ENCODE data around the gene KRT75. TPM values are rescaled to one million over a fixed set of nuclear protein-coding genes. Genes with fewer than 3 reads are reported as not detected.

The KRT75 gene
- total and polyA plus RNA-seq, 2 experiments from 2014 or later: not detected

DNA sequence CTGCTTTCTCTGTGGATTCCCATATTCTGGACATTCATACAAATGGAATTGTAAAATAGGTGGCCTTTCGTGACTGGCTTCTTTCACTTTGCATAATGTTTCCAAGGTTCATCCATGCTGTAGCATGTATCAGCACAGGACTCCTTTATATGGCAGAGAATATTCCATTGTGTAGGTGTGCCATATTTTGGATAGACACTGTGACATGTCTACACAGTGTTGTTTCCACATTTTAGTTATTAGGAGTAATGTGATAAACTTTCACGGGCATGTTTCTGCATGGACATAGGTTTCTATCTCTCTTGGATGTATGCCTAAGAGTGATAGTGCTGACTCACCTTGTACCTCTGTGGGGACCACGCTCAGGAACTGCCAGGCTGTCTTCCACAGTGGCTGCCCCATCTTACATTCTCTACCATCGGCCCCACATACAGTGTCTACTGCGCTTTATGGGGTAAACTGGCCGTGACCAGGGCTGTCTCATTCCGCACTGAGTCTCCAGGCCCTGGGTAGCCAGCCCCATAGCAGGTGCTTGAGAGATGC, 41.6 kb downstream of the KRT75 start:
- no peaks in the 10 kb centered on the region for H3K4me1 ChIP-seq (ENCODE audit: low read depth)
- TF ChIP-seq, protein P1, sequence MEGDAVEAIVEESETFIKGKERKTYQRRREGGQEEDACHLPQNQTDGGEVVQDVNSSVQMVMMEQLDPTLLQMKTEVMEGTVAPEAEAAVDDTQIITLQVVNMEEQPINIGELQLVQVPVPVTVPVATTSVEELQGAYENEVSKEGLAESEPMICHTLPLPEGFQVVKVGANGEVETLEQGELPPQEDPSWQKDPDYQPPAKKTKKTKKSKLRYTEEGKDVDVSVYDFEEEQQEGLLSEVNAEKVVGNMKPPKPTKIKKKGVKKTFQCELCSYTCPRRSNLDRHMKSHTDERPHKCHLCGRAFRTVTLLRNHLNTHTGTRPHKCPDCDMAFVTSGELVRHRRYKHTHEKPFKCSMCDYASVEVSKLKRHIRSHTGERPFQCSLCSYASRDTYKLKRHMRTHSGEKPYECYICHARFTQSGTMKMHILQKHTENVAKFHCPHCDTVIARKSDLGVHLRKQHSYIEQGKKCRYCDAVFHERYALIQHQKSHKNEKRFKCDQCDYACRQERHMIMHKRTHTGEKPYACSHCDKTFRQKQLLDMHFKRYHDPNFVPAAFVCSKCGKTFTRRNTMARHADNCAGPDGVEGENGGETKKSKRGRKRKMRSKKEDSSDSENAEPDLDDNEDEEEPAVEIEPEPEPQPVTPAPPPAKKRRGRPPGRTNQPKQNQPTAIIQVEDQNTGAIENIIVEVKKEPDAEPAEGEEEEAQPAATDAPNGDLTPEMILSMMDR (IDR thresholded peaks at IDR 0.05; ENCODE audit: low read depth, low read length): no peak
- no peak overlapping the region for H3K27ac ChIP-seq
- H3K36me3 ChIP-seq: no peaks in the 10 kb centered on the region
- H3K27me3 ChIP-seq: peaks cover 54% of the 10 kb centered on the region
- H3K4me3 ChIP-seq: no peak overlapping the region
- no peak for DNase-seq (ENCODE audit: low read depth in 1 of 2, low spot score in 1 of 2)
- H3K9me3 ChIP-seq (ENCODE audit: low read depth): no peaks in the 10 kb centered on the region

DNA sequence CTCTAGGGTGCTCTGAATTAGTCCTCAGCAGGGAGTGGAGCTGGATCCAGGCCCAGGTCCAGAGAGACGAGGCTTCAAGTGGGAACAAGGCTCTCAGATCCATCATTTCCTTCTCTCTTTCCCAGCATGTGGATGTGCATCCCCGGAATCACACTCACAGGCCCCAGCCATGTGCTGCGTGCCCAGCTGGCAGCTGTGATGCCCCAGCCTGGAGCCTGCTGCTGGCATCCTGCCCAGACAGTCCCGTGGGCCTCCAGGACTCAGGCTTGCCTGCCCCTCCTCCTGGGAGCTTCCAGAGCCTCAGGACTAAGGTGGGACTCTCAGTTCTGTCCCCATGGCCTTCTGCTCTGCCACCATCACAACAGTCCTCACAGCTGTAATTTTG, 42.6 kb downstream of the KRT75 start:
- Histone ChIP-seq H3K4me3 (no peak overlapping the region), H3K9me3 (ENCODE audit: low read depth) (no peaks in the 10 kb centered on the region), H3K36me3 (no peaks in the 10 kb centered on the region), H3K4me1 (ENCODE audit: low read depth) (no peaks in the 10 kb centered on the region), H3K27ac (no peak overlapping the region), H3K27me3 (peaks cover 56% of the 10 kb centered on the region)
- DNase-seq (ENCODE audit: low read depth in 1 of 2, low spot score in 1 of 2): peak in 1 of 2 donors; percentile 20
- TF ChIP-seq, protein P1 (IDR thresholded peaks at IDR 0.05; ENCODE audit: low read depth, low read length): no peak

DNA sequence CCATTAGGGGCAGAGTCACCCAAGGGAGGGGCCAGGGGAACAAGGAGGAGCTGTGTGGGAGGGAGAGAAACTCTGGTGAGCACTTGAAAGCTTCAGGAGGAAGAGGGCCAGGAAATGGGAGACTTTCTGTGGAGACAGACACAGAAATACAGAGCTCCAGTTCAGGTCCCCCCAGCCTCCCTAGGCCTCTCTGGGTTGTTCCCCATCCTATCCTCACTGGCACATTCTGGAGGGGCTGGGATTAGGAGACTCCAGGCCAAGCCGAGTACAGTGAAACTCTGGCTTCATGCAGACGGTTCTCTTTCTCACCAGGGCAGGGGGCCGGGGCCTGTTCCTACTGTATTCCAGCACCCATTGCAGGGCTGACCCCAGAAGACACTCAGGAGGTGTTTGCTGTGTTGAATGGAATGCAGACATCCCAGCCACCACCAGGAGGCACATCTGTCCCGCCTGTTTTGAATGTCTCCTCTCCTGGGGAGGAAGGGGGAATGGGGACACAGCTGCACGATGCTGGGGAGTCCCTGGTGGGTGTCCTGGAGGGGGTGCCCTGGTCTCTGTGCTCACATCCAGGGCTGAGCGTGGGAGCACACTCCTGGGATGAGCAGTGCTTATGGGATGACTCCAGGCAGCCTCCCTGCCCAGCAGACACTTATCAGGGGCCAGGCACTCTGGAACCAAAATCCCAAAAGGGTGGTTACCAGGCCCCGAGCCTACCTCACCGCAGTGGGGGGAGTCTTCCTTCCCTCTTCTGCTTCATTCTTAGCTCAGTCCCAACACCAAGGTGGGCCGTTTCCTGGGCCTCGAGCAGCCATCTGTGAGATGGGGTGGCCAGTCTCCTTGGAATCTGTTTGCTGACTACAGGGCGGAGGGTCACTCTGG, 43.2 kb downstream of the KRT75 start:
- peak; percentile 8 to 50 for DNase-seq (ENCODE audit: low read depth in 1 of 2, low spot score in 1 of 2)
- Histone ChIP-seq H3K36me3 (no peaks in the 10 kb centered on the region), H3K9me3 (ENCODE audit: low read depth) (no peaks in the 10 kb centered on the region), H3K27ac (no peak overlapping the region), H3K27me3 (peaks cover 56% of the 10 kb centered on the region), H3K4me3 (no peak overlapping the region), H3K4me1 (ENCODE audit: low read depth) (no peaks in the 10 kb centered on the region)
- TF ChIP-seq, protein P1 (IDR thresholded peaks at IDR 0.05; ENCODE audit: low read depth, low read length): peak; percentile 78

GRCh38 chr12:52389313-52390207, 44.6 kb downstream of the KRT75 start:
- Histone ChIP-seq H3K36me3 (no peaks in the 10 kb centered on the region), H3K4me3 (no peak overlapping the region), H3K9me3 (ENCODE audit: low read depth) (no peaks in the 10 kb centered on the region), H3K27ac (no peak overlapping the region), H3K4me1 (ENCODE audit: low read depth) (no peaks in the 10 kb centered on the region), H3K27me3 (peaks cover 50% of the 10 kb centered on the region)
- peak in 1 of 2 donors; percentile 50 for DNase-seq (ENCODE audit: low read depth in 1 of 2, low spot score in 1 of 2)
- TF ChIP-seq, protein P1 (IDR thresholded peaks at IDR 0.05; ENCODE audit: low read depth, low read length): no peak

DNA sequence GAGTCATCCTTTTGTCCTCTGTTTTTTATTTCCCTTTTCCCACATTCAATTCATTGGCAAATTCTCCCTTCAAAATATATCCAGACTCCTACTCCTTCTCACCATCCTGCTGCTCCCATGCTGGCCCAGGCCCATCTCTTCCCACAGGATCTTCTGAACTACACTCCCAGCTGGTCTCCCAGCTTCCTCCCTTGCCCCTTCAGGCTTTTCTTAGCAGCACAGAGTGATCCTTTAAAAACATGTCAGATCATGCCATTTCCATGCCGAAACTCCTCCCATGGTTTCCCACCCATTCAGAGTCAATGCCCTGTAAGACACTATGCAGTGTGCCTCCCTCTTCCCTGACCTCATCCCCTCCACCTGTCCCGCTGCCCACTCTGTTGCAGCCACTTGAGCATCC, 46.3 kb downstream of the KRT75 start:
- Histone ChIP-seq H3K4me3 (no peak overlapping the region), H3K27me3 (peaks cover 57% of the 10 kb centered on the region), H3K4me1 (ENCODE audit: low read depth) (no peaks in the 10 kb centered on the region), H3K9me3 (ENCODE audit: low read depth) (no peaks in the 10 kb centered on the region), H3K27ac (no peak overlapping the region), H3K36me3 (no peaks in the 10 kb centered on the region)
- DNase-seq (ENCODE audit: low read depth in 1 of 2, low spot score in 1 of 2): no peak
- TF ChIP-seq, protein P1 (IDR thresholded peaks at IDR 0.05; ENCODE audit: low read depth, low read length): no peak
